HG03520 (cell line): ENCODE measurements around the gene ROBO4.

Experiments
- ATAC-seq: cut with Tn5 transposase; IDR thresholded peaks from one replicate; pipeline ENCODE4 v1.9.1; 2021; ENCODE audit warnings: mild to moderate bottlenecking, moderate library complexity; ENCODE audit not compliant: unreplicated experiment

Gene ROBO4

GRCh38 chr11:124919898-124920297 lies 22.2 kb upstream of the ROBO4 start:
- ATAC-seq, result no peak

GRCh38 chr11:124918950-124919349 lies 21.3 kb upstream of the ROBO4 start, which contains the start of gene HEPN1:
HEPN1 (plus strand) TSS chr11:124919250.
- no peak for ATAC-seq

- ATAC-seq, result no peak
These were observed 19.5 kb upstream of the ROBO4 start for GRCh38 chr11:124917115-124917637.

- ATAC-seq, result no peak
These were observed 18.7 kb upstream of the ROBO4 start for GRCh38 chr11:124916370-124916710.

- ATAC-seq, result no peak
These were observed 18.1 kb upstream of the ROBO4 start for GRCh38 chr11:124915541-124916369.

- no peak for ATAC-seq
These were observed 5.0 kb upstream of the ROBO4 start for GRCh38 chr11:124902616-124903015.

- no peak for ATAC-seq
These were observed 2.8 kb upstream of the ROBO4 start for GRCh38 chr11:124900464-124900863.

GRCh38 chr11:124899383-124900145 lies 1.9 kb upstream of the ROBO4 start:
- ATAC-seq, result no peak

- ATAC-seq, result no peak
These were observed 1.0 kb upstream of the ROBO4 start for GRCh38 chr11:124898711-124899110.

- no peak for ATAC-seq
These were observed 607 bp upstream of the ROBO4 start for GRCh38 chr11:124898263-124898680.

- no peak for ATAC-seq
These were observed 759 bp downstream of the ROBO4 start for GRCh38 chr11:124896821-124897391.

- no peak for ATAC-seq
These were observed 1.5 kb downstream of the ROBO4 start for GRCh38 chr11:124896071-124896750.

GRCh38 chr11:124895471-124895971 lies 2.1 kb downstream of the ROBO4 start:
- no peak for ATAC-seq

- no peak for ATAC-seq
These were observed 2.8 kb downstream of the ROBO4 start for GRCh38 chr11:124894606-124895430.

- no peak for ATAC-seq
These were observed 3.8 kb downstream of the ROBO4 start for GRCh38 chr11:124893781-124894401.

- ATAC-seq, result no peak
These were observed 4.8 kb downstream of the ROBO4 start for GRCh38 chr11:124892750-124893454.

GRCh38 chr11:124892146-124892545 lies 5.5 kb downstream of the ROBO4 start:
- no peak for ATAC-seq

GRCh38 chr11:124891373-124891861 lies 6.2 kb downstream of the ROBO4 start:
- no peak for ATAC-seq
